Tibial nerve (tissue), 4 donors: ENCODE data around the gene SOX14.

Experiments
- EP300 ChIP-seq, 2 donors: sonication (generic); formaldehyde crosslinking; IDR thresholded peaks; one replicate each; pipeline ENCODE4 v1.6.1; 2017; ENCODE audit warnings: antibody characterized with exemption in 2 of 2, mild to moderate bottlenecking in 1 of 2
- POLR2A ChIP-seq, 2 donors: fragments of 450-650 bp; IDR thresholded peaks; one replicate each; pipeline ENCODE4 v1.6.1; 2017; ENCODE audit warnings: antibody characterized with exemption in 2 of 2, mild to moderate bottlenecking in 2 of 2, moderate library complexity in 2 of 2
- TF ChIP-seq, protein P1 (sequence below), 5 experiments: fragments of 200-600 bp in 3 of 5; fragments of 450-650 bp in 2 of 5; sonication (generic) in 3 of 5; IDR thresholded peaks; one replicate each; pipeline ENCODE4 v1.5.1; 2016 to 2019; ENCODE audit warnings: antibody characterized with exemption in 5 of 5, mild to moderate bottlenecking in 3 of 5, moderate library complexity in 2 of 5

DNA sequence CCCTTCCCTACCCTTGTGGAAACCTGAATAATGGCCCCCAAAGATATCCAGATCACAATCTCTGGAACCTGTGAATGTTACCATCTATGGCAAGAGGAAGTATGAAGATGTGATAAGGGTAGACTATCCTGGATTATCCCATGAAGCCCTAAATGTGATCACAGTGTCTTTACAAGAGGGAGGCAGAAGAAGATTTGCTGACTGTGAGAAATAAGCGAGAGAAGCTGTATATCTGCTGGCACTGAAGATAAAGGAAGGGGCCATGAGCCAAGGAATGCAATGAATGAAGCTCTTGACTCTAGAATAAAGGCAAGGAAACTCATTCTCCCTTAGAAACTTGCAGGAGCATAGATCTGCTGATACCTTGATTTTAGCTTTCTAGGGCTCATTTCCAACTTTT lies 39.1 kb downstream of the SOX14 start:
- TF ChIP-seq, protein P1, sequence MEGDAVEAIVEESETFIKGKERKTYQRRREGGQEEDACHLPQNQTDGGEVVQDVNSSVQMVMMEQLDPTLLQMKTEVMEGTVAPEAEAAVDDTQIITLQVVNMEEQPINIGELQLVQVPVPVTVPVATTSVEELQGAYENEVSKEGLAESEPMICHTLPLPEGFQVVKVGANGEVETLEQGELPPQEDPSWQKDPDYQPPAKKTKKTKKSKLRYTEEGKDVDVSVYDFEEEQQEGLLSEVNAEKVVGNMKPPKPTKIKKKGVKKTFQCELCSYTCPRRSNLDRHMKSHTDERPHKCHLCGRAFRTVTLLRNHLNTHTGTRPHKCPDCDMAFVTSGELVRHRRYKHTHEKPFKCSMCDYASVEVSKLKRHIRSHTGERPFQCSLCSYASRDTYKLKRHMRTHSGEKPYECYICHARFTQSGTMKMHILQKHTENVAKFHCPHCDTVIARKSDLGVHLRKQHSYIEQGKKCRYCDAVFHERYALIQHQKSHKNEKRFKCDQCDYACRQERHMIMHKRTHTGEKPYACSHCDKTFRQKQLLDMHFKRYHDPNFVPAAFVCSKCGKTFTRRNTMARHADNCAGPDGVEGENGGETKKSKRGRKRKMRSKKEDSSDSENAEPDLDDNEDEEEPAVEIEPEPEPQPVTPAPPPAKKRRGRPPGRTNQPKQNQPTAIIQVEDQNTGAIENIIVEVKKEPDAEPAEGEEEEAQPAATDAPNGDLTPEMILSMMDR (IDR thresholded peaks at IDR 0.05): no peak
- TF ChIP-seq EP300 (IDR thresholded peaks at IDR 0.05) (no peak), POLR2A (IDR thresholded peaks at IDR 0.05) (no peak)
